ENCODE measurements around the gene ELFN2.

The ELFN2 gene

GRCh38 chr22:37445501-37445900, 18.2 kb upstream of the ELFN2 start:
- in situ Hi-C loops (cut with HindIII; ENCODE audit: low sequenced_read_pairs), result loop anchor here (5.0 kb wide), 1 partner anchor 118 kb away; no protein-coding TSS in a partner anchor
- no peak for DNase-seq (ENCODE audit: low read depth)

GRCh38 chr22:37443977-37444376, 16.7 kb upstream of the ELFN2 start:
- DNase-seq (ENCODE audit: low read depth), result no peak
- no peak for TF ChIP-seq CTCF (IDR thresholded peaks at IDR 0.05; ENCODE audit: low read depth, low read length, missing control alignments)
- H3K4me3 ChIP-seq (ENCODE audit: low read depth, low read length), result no peak overlapping the region
- in situ Hi-C loops (cut with HindIII; ENCODE audit: low sequenced_read_pairs), result no loop called here

More at GRCh38 chr22:37445501-37445900, 18.2 kb upstream of the ELFN2 start:
- no peak for TF ChIP-seq CTCF (IDR thresholded peaks at IDR 0.05; ENCODE audit: low read depth, low read length, missing control alignments)
- no peak overlapping the region for H3K4me3 ChIP-seq (ENCODE audit: low read depth, low read length)

GRCh38 chr22:37443086-37443485, 15.8 kb upstream of the ELFN2 start:
- no peak for TF ChIP-seq CTCF (IDR thresholded peaks at IDR 0.05; ENCODE audit: low read depth, low read length, missing control alignments)
- in situ Hi-C loops (cut with HindIII; ENCODE audit: low sequenced_read_pairs), result no loop called here
- no peak overlapping the region for H3K4me3 ChIP-seq (ENCODE audit: low read depth, low read length)
- DNase-seq (ENCODE audit: low read depth), result no peak

GRCh38 chr22:37442537-37442936, 15.3 kb upstream of the ELFN2 start:
- in situ Hi-C loops (cut with HindIII; ENCODE audit: low sequenced_read_pairs), result no loop called here
- TF ChIP-seq CTCF (IDR thresholded peaks at IDR 0.05; ENCODE audit: low read depth, low read length, missing control alignments), result no peak
- DNase-seq (ENCODE audit: low read depth), result no peak
- H3K4me3 ChIP-seq (ENCODE audit: low read depth, low read length), result no peak overlapping the region

GRCh38 chr22:37442135-37442534, 14.9 kb upstream of the ELFN2 start:
- in situ Hi-C loops (cut with HindIII; ENCODE audit: low sequenced_read_pairs), result no loop called here
- DNase-seq (ENCODE audit: low read depth), result no peak
- H3K4me3 ChIP-seq (ENCODE audit: low read depth, low read length), result no peak overlapping the region
- no peak for TF ChIP-seq CTCF (IDR thresholded peaks at IDR 0.05; ENCODE audit: low read depth, low read length, missing control alignments)

GRCh38 chr22:37440875-37441274, 13.6 kb upstream of the ELFN2 start:
- no peak for DNase-seq (ENCODE audit: low read depth)
- in situ Hi-C loops (cut with HindIII; ENCODE audit: low sequenced_read_pairs), result no loop called here
- no peak overlapping the region for H3K4me3 ChIP-seq (ENCODE audit: low read depth, low read length)
- no peak for TF ChIP-seq CTCF (IDR thresholded peaks at IDR 0.05; ENCODE audit: low read depth, low read length, missing control alignments)

- no peak overlapping the region for H3K4me3 ChIP-seq (ENCODE audit: low read depth, low read length)
- no peak for DNase-seq (ENCODE audit: low read depth)
- TF ChIP-seq CTCF (IDR thresholded peaks at IDR 0.05; ENCODE audit: low read depth, low read length, missing control alignments), result no peak
- in situ Hi-C loops (cut with HindIII; ENCODE audit: low sequenced_read_pairs), result no loop called here
Measured at GRCh38 chr22:37439347-37439746, 12.1 kb upstream of the ELFN2 start.

Measured in astrocyte of the cerebellum (primary cell).